ENCODE data around the gene GAS2L3.

- TF ChIP-seq POLR2AphosphoS5 (IDR thresholded peaks at IDR 0.05; ENCODE audit: borderline replicate concordance, low read depth, low read length) (no peak), EZH2 (IDR thresholded peaks at IDR 0.05) (no peak)
Observed at GRCh38 chr12:100567945-100568344, 5.5 kb upstream of the GAS2L3 start.
